ENCODE data around the gene MIB2. TPM values are rescaled to one million over a fixed set of nuclear protein-coding genes. Genes with fewer than 3 reads are reported as not detected.
"Not testable (repeated sequence)": the region's sequence is repeated elsewhere in the genome, so short reads cannot be mapped to it uniquely, and the experiment has no call there.

The MIB2 gene
- total RNA-seq, 1 experiment from 2014 or later = 38.3 TPM

GRCh38 chr1:1648265-1648664 is 33.0 kb downstream of the MIB2 start:
- not testable (repeated sequence) for DNase-seq (ENCODE audit: low read depth)

DNA sequence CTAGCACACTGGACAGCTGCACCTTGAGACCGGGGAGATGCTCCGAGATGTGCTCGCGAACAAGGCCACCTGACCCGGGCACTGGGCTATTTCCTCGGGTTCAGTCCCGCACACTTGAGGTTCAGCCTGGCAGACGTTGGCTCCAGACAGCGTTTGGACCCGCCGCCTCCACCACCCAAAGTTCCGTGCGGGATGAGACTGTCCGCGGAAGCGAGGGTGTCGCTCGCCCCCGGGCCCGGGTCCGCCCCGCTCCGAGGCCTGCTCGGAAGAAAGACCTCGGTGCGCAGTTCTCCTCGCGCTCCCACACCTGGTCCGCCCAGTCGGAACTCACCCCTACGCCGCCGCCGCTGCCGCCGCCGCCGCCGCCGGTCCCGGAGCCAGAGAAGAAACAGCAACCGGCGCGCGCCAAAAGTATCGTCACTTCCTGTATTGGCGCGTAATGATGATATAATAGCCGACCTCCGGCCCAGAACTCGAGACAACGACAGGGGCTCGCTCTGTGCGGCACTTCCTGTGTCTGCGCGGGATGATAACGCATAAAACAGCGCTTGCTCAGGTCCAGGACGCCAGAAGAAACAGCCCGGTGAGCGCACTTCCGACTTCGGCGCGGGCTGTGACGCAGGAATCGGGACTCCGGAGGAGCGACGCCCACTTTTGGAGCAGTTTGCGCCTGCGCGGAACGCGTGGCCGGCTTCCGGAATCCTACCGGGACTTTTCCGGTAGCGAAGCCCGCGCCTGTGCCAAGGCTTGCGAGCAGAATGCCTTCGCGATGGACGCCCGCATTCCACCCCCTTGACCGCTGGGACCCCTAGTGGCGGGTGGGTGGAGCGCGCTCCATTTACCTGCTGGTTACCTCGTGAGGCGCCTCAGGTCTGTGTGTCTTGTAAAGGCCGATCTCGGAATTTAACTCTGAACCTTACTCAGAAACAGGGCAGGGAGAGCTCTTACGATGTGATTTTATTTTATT is 43.6 kb downstream of the MIB2 start, which contains the start of gene CDK11B:
Gene CDK11B, minus strand, starts transcription at position 422 of the 967 bp plus-strand sequence. CDS start 1,519 bp downstream, outside the sequence.
- peak; percentile 99 for DNase-seq (ENCODE audit: low read depth)

- not testable (repeated sequence) for DNase-seq (ENCODE audit: low read depth)
Measured at GRCh38 chr1:1662392-1662791, 47.1 kb downstream of the MIB2 start.

GRCh38 chr1:1662830-1663560 is 47.7 kb downstream of the MIB2 start:
- DNase-seq (ENCODE audit: low read depth) = peak; percentile 45

GRCh38 chr1:1664318-1664717 is 49.0 kb downstream of the MIB2 start:
- not testable (repeated sequence) for DNase-seq (ENCODE audit: low read depth)

DNA sequence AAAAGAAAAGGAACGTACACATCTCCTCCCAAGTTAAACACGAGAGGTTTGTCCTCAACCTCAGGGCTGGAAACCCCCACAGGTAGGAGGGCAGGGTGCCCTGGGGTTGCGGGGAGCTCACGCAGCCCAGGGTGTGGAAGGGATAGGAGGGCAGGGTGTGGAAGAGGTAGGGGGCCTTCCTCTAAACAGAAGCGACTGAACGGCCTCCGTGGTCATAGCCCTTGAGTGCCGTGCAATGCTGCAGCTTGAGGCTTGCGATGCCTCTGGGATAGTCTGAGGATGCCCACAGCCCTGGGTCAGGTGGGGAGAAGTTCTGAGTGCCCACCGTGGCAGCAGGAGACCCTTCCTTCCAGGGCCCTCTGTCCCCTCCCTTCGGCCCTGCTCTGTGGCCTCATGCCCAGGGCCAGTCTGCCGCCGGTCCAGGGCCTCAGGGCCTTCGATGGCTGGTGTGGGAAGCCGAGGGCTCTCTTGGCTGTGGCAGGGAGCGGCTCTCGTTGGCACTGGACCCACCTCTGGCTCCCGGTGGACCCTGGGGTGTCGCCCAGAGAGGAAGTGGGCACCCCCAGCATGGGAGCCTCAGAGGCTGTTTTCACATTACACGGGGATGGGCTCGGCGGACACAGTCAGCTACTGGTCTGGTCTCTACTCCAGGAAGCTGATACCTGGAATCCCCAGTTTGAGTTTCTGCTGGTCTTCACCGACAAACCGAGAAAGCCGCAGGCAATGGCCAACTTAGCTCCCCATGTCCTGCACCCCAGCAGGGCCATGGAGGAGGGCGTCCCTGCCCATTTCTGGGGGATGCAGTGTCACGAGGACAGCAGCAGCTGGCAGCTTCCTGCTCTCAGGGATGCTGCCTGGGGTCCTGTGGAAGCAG is 49.9 kb downstream of the MIB2 start:
- no peak for DNase-seq (ENCODE audit: low read depth)

DNA sequence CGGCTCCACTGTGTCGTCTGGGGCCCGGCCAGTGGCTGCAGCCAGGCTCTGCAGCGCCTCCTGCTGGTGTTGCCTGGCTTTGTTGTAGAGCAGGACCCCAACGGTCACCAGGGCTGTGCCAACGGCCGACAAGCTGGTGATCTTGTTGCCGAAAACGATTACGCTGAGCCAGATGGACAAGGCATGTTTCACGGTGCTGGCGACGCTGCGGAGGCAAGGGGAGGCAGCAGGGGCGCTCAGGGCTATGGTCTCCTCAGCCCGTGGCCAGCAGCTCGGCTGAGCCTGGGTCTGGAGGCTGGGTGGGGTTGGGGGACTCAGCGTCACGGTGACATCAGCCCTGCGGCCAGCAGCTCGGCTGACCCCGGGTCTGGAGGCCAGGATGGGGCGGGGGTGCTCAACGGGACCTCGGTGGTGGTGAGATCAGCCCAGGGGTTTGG is 50.5 kb downstream of the MIB2 start:
- DNase-seq (ENCODE audit: low read depth) = no peak

DNA sequence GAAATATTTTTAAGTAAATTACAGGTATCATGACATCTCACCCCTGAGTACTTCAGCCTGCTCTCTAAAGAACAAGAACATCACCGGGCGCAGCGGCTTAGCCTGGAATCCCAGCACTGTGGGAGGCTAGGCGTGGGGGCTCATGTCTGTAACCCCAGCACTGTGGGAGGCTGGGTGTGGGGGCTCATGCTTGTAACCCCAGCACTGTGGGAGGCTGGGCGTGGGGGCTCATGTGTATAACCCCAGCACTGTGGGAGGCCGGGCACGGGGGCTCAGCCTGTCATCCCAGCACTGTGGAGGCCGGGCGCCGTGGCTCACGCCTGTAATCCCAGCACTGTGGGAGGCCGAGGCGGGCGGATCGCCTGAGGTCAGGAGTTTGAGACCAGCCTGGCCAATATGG is 51.2 kb downstream of the MIB2 start:
- DNase-seq (ENCODE audit: low read depth) = no peak

GRCh38 chr1:1669468-1670440 is 54.5 kb downstream of the MIB2 start:
- no peak for DNase-seq (ENCODE audit: low read depth)

GRCh38 chr1:1670866-1671265 is 55.6 kb downstream of the MIB2 start:
- no peak for DNase-seq (ENCODE audit: low read depth)

GRCh38 chr1:1671365-1672119 is 56.2 kb downstream of the MIB2 start:
- DNase-seq (ENCODE audit: low read depth) = no peak

- DNase-seq (ENCODE audit: low read depth) = no peak
Measured at GRCh38 chr1:1672181-1672965, 57.1 kb downstream of the MIB2 start.

- not testable (repeated sequence) for DNase-seq (ENCODE audit: low read depth)
Measured at GRCh38 chr1:1674806-1675205, 59.5 kb downstream of the MIB2 start.

DNA sequence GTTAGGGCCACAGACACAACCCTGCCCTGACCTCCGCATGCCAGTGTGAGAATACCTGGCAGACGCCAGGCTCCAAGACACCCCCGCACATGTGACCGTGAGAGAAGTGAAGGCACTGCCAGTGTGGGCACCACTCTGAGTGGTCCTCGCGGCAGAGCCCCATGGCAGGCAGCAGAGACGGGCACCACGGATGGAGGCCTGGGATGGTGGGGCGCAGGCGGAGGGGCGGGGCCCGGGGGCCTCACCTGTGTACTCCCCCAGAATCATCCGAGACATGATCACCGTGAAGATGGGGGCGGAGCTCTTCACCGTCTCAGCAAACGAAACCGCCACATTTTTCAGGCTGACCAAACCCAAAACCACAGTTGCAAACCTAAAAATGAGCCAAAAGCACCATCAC is 59.9 kb downstream of the MIB2 start:
- DNase-seq (ENCODE audit: low read depth) = not testable (repeated sequence)

DNA sequence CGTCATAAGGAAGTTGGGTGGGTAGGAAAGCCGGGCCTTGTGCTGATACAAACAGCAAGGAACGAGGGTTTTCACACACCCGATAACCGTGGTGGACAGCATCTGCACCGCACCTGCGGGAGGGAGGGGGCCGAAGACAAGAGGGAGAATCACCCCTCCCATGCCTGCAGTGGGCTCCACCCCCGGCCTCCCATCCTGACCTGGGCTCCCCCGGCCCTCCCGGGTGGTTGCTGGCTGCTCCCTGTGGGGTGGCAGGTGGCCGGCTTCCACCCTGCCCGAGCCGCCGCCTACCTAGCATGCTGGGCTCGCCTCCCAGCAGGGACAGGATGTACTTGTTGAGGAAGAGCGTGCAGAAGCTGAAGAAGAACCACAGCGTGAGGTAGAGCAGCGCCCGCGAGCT is 60.8 kb downstream of the MIB2 start:
- not testable (repeated sequence) for DNase-seq (ENCODE audit: low read depth)

- DNase-seq (ENCODE audit: low read depth) = no peak
Measured at GRCh38 chr1:1677718-1678580, 62.6 kb downstream of the MIB2 start.

- DNase-seq (ENCODE audit: low read depth) = no peak
Measured at GRCh38 chr1:1678581-1679380, 63.5 kb downstream of the MIB2 start.
